SK-N-MC (cell line): ENCODE results near the gene ZNF500.

Experiments
- DNase-seq: peaks from one replicate; pipeline ENCODE4 v3.0.0-alpha.2; 2011; ENCODE audit warnings: low read depth, low spot score
- H3K27ac ChIP-seq: fragments of 200-600 bp; sonication (generic); 2 replicates; pipeline ENCODE4 v1.5.1; 2016; ENCODE audit warnings: mixed run types
- H3K36me3 ChIP-seq: fragments of 200-600 bp; sonication (generic); 2 replicates; pipeline ENCODE4 v1.6.1; 2017; ENCODE audit warnings: antibody characterized with exemption, low read length, mixed read lengths; ENCODE audit not compliant: insufficient read depth
- H3K4me3 ChIP-seq: fragments of 200-600 bp; sonication (generic); 2 replicates; pipeline ENCODE4 v1.5.1; 2016
- H3K9ac ChIP-seq: fragments of 200-600 bp; sonication (generic); 2 replicates; pipeline ENCODE4 v1.8.0; 2017; ENCODE audit warnings: mixed run types, mixed read lengths; ENCODE audit not compliant: insufficient read length
- H3K9me3 ChIP-seq: fragments of 200-600 bp; sonication (generic); 2 replicates; pipeline ENCODE4 v1.6.1; 2017; ENCODE audit warnings: low read depth, mild to moderate bottlenecking, antibody characterized with exemption, low read length, moderate library complexity, mixed read lengths
- EZH2 ChIP-seq: fragments of 200-600 bp; sonication (generic); IDR thresholded peaks from one replicate; pipeline ENCODE4 v1.6.1; 2017; ENCODE audit warnings: antibody characterized with exemption
- FOXP2 ChIP-seq: optimal IDR thresholded peaks from 2 replicates; pipeline ENCODE3; 2011; ENCODE audit warnings: mild to moderate bottlenecking, moderate library complexity; ENCODE audit not compliant: insufficient read depth; ENCODE audit errors: extremely low read length, control extremely low read depth
- POLR2AphosphoS5 ChIP-seq: IDR thresholded peaks from 2 replicates; pipeline ENCODE4 v1.6.1; 2012; ENCODE audit warnings: mild to moderate bottlenecking, low read depth, low read length, borderline replicate concordance

The ZNF500 gene

DNA sequence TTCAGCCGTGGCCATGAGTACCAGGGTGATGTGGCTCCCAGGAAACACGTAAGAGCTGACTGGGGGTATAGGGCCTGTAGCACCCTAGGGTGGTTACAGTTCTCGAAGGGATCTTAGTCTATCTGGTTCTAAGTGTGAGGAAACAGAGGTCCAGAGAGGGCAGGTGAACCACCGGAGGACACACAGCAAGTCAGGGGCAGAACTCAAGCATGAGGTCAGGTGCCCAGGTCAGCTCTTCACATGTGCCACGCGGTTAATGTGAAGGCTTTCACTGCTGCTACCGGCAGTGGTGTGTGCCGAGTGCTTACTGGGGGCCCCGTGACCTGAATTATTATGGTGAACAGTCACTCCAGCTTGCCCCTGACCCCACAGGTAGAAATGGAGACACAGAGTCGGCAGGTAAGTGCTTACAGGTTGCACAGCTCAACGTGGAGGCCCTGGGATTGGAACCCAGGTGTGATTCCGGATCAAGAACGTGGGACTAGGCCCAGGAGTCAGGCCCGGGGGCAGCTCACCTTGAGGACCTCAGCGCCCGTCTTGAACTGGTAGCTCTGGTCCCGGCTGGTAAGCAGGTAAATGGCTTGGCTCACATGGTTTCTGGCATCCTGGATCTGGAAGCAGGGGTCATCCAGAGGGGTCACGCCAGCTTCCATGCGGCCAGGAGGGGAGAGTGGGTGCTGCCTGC lies 32.4 kb upstream of the ZNF500 start:
- no peak overlapping the region for H3K27ac ChIP-seq
- no peak for DNase-seq
- TF ChIP-seq POLR2AphosphoS5, result no peak
- no peak overlapping the region for H3K9ac ChIP-seq
- no peak overlapping the region for H3K4me3 ChIP-seq
- H3K9me3 ChIP-seq, result no peaks in the 10 kb centered on the region
- H3K36me3 ChIP-seq, result peaks cover 3% of the 10 kb centered on the region; the same call in 1 of the 2 replicates

DNA sequence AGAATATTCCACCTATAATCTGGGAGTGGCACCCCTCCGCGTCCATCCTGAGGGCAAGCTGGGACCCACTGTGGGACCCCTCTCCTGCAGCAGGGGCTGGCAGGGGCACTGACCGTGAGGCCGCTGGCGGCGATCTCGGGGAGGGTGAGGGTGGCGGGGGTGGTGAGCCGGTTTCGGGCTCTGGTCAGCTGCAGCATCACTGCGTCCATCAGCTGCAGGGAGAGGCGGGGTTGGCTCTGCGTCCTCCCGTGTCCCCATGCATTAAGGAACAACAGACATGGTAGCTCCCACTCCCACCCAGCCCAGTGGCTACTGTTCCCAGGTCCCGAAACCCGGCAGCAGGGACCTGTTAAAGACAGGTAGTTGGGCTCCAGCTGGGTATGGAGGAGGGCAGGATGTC lies 31.5 kb upstream of the ZNF500 start:
- Histone ChIP-seq H3K36me3 (no peaks in the 10 kb centered on the region), H3K4me3 (no peak overlapping the region), H3K9ac (no peak overlapping the region), H3K27ac (no peak overlapping the region), H3K9me3 (no peaks in the 10 kb centered on the region)
- TF ChIP-seq POLR2AphosphoS5 (no peak), FOXP2 (no peak), EZH2 (no peak)
- DNase-seq, result no peak

DNA sequence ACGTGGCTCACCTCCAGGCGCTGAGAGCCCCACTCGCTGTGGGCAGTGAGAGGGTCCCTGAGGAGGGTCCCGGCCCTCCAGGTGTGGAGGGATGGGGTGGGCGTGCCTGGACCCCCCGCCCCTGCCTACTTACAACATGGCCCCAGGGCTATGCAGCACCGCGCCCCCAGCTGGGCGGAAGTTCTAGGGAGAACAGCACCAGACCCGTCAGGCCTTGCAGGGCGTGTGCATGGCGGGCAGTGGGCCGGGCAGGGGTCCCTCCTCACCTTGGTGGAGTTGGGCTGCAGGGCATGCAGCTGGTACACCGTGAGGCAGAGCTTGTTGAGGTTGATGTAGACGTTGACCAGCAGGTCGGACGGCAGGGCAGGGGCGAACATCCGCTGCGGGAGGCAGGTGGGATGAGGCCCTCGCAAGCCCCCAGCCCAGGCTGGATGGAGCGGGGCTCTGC lies 30.9 kb upstream of the ZNF500 start:
- Histone ChIP-seq H3K9ac (no peak overlapping the region), H3K27ac (no peak overlapping the region), H3K4me3 (no peak overlapping the region), H3K9me3 (no peaks in the 10 kb centered on the region), H3K36me3 (no peaks in the 10 kb centered on the region)
- no peak for DNase-seq
- no peak for TF ChIP-seq EZH2
- TF ChIP-seq FOXP2, result no peak
- TF ChIP-seq POLR2AphosphoS5, result no peak

DNA sequence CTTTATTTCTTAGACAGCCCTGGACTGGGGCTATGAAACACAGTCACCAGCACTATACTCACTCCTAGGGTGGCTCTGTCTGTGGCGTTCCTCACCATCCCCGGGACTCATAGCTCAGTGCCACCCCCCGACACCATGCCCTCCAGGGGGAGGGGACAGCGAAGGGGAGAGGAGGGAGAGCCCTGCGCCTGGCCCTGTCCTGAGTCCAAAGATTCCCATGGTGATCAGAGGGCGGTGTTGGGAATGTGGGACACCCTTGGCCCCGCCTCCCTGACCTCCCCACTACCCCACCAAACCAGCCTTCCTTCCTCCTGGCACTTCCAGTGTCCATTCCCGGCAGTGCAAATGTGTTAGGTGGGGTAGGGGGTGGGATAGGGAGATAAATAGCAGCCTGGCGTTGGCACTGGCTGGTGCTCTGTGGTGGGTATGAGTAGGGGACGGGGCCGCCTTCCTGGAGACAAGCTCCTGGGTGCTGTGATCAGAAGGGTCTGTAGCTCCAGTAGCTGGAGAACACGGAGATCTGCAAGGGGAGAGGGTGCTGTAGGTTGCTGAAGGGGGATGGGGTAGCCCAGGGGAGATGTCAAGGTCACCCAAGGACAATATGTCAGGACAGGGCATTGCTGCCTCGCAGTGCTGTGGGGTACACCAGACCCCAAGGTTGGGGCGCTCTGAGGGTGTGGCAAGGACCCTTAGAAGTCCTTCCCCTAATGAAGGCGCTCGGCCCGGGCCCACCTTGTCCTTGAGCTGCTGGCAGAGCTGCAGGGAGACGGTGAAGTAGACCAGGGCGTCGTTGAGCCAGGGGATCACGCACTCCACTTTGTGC lies 30.2 kb upstream of the ZNF500 start:
- no peak overlapping the region for H3K9ac ChIP-seq

DNA sequence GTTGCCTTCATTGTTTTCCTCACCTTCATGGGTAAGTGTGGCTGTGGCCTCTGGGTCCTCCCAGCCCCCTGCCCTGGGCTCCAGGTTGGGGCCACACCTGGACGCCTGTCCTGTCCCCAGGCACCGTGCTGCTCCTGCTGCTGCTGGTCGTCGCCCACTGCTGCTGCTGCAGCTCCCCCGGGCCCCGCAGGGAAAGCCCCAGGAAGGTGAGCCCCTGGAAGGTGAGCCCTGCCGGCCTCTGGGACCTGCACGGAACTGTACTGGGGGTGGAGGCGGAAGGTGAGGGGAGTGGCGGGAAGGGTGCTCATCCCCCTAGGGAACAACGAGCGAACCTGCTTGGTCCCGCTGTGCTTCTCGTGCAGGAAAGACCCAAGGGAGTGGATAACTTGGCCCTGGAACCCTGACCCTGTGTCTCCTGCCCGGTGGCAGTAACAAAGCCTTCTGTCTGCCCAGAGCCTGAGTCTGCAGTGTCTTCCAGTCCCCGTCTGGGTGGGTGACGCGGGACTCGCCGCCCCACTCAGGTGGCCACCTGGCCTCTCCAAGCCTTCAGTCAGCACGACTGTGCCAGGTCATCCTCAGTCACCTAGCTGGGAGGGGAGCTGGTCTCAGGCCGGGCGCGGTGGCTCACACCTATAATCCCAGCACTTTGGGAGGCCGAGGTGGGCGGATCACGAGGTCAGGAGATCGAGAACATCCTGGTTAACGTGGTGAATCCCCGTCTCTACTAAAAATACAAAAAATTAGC lies 29.0 kb upstream of the ZNF500 start:
- no peak overlapping the region for H3K27ac ChIP-seq

More for the DNA sequence above, 30.2 kb upstream of the ZNF500 start:
- Histone ChIP-seq H3K9me3 (no peaks in the 10 kb centered on the region), H3K36me3 (no peaks in the 10 kb centered on the region), H3K4me3 (no peak overlapping the region), H3K27ac (no peak overlapping the region)
- no peak for DNase-seq
- TF ChIP-seq POLR2AphosphoS5 (no peak), FOXP2 (no peak), EZH2 (no peak)

DNA sequence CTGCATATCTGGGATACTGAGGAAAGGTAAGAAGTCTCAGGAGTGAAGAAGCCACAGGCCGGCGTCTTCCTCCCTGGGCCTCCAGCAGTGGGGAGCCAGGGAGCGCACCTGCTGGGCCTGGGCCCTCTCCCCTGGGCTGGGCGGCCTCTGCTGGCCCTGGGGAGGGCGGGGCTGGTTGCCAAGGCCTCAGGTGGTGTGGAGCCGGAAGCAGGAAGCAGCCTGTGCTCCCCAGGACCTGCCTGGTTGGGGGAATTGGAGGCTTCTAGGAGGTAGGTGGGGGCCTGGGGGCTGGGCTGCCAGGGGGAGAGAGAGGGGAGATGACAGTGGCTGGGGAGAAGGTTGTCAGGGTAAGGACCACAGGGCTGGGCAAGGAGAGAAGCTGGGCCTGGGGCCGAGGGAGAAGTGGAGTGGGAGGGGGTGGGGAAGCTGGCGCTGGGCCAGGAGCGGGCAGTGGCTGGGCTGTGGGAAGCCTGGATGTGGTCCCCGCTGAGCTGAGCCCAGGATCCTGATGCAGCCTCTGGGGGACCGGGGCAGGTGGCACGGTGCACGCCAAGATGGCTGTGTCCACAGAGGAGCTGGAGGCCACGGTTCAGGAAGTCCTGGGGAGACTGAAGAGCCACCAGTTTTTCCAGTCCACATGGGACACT lies 28.3 kb upstream of the ZNF500 start, which contains the start of gene SMIM22:
TSS of gene SMIM22 (plus strand) at position 189 of the 647 bp plus-strand sequence. CDS start at position 555, 366 bp downstream.
- no peak within 1 kb of the TSS for H3K27ac ChIP-seq
- TF ChIP-seq POLR2AphosphoS5, result no peak
- no peak for TF ChIP-seq EZH2
- no peak for TF ChIP-seq FOXP2
- no peaks in the 10 kb centered on the region for H3K9me3 ChIP-seq
- H3K9ac ChIP-seq, result no peak within 1 kb of the TSS
- no peak within 1 kb of the TSS for H3K4me3 ChIP-seq
- H3K36me3 ChIP-seq, result no peaks in the 10 kb centered on the region
- DNase-seq, result no peak

More for the DNA sequence above, 29.0 kb upstream of the ZNF500 start:
- Histone ChIP-seq H3K9me3 (no peaks in the 10 kb centered on the region), H3K4me3 (no peak overlapping the region), H3K36me3 (no peaks in the 10 kb centered on the region), H3K9ac (no peak overlapping the region)
- no peak for DNase-seq
- TF ChIP-seq POLR2AphosphoS5 (no peak), EZH2 (no peak), FOXP2 (no peak)

DNA sequence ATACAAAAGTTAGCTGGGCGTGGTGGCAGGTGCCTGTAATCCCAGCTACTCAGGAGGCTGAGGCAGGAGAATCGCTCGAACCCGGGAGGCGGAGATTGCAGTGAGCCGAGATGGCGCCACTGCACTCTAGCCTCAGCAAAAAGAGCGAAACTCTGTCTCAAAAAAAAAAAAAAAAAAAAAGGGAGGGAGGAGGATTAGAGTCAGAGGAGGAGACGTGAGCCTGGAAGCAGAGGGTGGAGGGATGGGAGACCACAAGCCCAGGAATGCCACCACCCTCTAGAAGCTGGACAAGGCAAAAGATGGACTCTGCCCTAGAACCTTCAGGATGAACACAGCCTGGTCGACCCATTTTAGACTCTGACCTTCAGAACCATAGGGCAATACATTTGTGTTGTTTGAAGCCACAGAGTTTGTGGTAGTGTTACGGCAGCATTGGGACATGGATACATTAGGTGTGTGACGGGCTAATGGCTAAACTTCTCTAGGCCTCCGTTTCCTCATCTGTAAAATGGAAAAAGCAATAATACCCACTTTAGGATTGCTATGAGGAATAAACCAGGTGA lies 26.1 kb upstream of the ZNF500 start:
- H3K4me3 ChIP-seq, result no peak overlapping the region
- H3K27ac ChIP-seq, result no peak overlapping the region
- no peaks in the 10 kb centered on the region for H3K9me3 ChIP-seq
- TF ChIP-seq FOXP2 (no peak), EZH2 (no peak), POLR2AphosphoS5 (no peak)
- H3K9ac ChIP-seq, result no peak overlapping the region
- H3K36me3 ChIP-seq, result no peaks in the 10 kb centered on the region
- DNase-seq, result no peak

DNA sequence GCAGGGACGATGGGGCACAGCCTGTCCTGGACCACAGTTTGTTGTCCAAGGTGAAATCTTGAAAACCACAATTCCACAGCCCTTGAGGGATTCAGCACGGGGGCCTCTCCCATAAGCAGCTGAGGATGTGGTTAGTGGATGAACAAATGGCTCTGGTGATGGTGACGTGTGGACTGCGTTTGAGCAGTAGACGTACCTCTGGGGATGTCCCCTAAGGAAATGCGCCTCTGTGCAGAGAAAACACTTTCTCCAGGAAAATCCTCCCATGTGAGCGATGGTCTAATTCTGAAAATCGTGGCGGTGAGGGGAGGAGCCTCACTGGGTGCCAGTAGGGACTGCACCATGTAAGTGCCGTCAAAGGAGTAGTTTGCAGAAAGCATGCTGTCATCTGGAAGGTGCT lies 23.9 kb upstream of the ZNF500 start:
- Histone ChIP-seq H3K9ac (no peak overlapping the region), H3K9me3 (no peaks in the 10 kb centered on the region)
- DNase-seq, result no peak

More for the DNA sequence above, 23.9 kb upstream of the ZNF500 start:
- Histone ChIP-seq H3K27ac (no peak overlapping the region), H3K4me3 (no peak overlapping the region), H3K36me3 (no peaks in the 10 kb centered on the region)
- TF ChIP-seq POLR2AphosphoS5, result no peak
- TF ChIP-seq EZH2, result no peak
- no peak for TF ChIP-seq FOXP2
